T follicular helper cell (primary cell): ENCODE measurements around the gene TMEM100.

Experiments used
- DNase-seq: peaks from one replicate; pipeline ENCODE4 v3.0.0-alpha.2; 2020; ENCODE audit warnings: low read depth

TMEM100 gene

GRCh38 chr17:55717898-55718735 lies 4.5 kb downstream of the TMEM100 start:
- DNase-seq = peak; percentile 9

DNA sequence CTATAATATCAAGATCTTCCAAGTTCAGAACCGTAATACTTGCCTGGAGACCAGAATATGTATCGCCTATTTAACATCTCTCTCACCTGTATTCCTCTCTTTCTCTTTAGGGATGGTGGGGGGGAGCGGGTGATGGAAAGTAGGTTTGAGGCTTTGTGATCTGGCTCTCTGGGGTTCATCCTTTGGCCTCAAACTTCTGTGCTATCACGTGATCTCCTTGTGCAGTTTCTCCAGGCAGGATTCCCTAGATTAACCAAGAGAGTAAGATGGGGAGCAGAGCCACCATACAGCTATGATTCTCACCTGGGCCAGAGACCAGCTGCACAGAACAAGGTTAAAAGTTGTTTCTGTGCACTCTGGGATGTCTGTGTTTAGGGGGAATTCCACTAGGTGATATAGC lies 5.2 kb downstream of the TMEM100 start:
- no peak for DNase-seq

GRCh38 chr17:55710829-55711496 lies 11.7 kb downstream of the TMEM100 start:
- no peak for DNase-seq

- DNase-seq = no peak
Observed at GRCh38 chr17:55710410-55710809, 12.3 kb downstream of the TMEM100 start.

DNA sequence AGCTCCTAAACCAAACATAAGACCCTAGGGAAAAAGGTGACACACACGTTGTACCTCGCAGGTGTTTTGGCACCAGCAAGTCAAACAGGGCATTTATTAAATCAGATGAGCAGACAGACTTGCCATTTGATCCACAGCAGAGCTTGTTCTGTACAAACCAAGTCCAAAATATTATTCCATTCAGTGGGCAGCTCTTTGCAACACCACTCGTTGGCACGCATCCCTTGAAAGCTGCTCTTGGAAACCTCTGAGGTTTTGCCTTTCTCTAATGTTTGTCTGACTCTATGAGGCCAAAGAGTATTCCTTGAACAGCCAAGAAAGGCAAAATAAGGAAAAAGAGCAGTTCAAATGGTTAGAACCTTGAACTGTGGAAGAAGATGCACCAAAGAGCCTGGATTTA lies 12.7 kb downstream of the TMEM100 start:
- no peak for DNase-seq

DNA sequence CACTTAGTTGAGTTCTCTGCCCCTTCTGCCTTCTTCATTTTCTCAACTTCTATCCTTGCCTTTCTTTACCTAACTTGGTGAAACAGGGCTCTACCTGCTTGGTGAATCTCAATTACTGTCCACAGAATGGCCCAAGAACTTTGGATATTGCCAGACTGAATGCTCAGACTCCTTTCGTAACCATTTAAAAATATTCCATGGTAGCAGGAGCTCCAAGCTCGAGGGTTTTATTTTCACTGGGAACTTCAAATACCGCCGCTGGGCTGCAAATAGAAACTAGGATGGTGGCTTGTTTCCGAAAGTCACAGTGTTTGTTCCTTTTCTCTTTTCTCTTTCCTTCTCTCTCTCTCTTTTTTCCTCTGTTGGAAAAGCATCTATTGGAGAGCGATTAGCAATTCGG lies 13.2 kb downstream of the TMEM100 start:
- DNase-seq = no peak

DNA sequence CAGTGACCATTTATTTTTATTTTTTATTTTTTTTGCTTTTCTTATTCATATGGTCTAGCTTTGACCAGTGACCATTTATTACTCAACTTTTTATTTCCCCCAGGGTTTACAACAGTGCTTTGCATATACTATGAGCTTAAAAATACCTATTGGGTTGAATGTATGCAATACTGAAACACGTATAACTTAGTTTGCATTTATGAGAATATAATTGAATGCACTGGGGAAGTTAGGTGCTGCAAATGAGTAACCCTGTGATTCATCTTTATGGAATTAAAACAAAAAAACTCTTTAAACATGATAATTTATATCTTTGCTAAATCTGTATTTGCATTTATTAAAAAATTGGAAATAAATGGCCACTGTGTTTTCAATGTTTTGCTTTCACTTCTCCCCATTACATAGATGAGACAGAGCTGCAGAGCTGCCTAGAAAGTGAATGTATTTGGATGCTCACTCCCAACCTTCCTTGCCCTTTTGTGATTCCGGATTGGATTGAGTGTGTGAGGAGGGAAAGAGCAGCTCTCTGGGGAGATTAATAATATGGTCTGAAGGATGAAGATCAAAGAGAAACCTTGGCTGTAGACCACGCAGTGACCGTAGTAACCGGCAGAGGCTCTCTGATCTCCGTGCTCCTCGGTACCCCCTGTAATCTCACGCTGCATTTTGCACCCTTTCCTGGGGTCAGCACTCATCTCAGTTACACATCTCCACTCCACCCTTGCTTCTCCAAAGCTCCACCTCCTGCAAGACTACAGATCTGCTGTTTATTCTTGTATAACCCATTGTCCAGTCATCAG lies 14.3 kb downstream of the TMEM100 start:
- DNase-seq = no peak

- DNase-seq = no peak
Observed at GRCh38 chr17:55706808-55707773, 15.6 kb downstream of the TMEM100 start.

GRCh38 chr17:55705847-55706246 lies 16.8 kb downstream of the TMEM100 start:
- DNase-seq = no peak

DNA sequence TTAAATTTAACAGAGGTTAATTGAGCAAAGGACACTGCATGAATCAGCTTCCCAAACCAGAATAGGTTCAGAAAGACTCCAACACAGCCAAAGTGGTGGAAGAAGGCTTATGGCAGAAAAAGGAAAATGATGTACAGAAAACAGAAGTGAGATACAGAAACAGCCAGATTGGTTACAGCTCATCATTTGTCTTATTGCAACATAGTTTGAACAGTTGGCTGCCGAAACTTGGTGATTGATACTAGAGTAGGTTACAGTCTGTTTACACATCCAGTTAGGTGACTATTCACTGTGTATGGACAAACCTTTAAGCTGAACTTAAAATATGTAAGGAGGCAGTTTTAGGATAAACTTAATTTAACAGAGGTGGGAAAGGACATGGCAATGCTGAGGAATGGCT lies 18.3 kb downstream of the TMEM100 start:
- no peak for DNase-seq

GRCh38 chr17:55702150-55702549 lies 20.5 kb downstream of the TMEM100 start:
- DNase-seq = no peak

- no peak for DNase-seq
Observed at GRCh38 chr17:55699181-55699860, 23.3 kb downstream of the TMEM100 start.

GRCh38 chr17:55694286-55694910 lies 28.3 kb downstream of the TMEM100 start:
- no peak for DNase-seq

GRCh38 chr17:55693254-55694216 lies 29.1 kb downstream of the TMEM100 start:
- no peak for DNase-seq

- DNase-seq = no peak
Observed at GRCh38 chr17:55692276-55692675, 30.4 kb downstream of the TMEM100 start.

GRCh38 chr17:55691666-55692065 lies 31.0 kb downstream of the TMEM100 start:
- no peak for DNase-seq

- no peak for DNase-seq
Observed at GRCh38 chr17:55690105-55690508, 32.6 kb downstream of the TMEM100 start.

DNA sequence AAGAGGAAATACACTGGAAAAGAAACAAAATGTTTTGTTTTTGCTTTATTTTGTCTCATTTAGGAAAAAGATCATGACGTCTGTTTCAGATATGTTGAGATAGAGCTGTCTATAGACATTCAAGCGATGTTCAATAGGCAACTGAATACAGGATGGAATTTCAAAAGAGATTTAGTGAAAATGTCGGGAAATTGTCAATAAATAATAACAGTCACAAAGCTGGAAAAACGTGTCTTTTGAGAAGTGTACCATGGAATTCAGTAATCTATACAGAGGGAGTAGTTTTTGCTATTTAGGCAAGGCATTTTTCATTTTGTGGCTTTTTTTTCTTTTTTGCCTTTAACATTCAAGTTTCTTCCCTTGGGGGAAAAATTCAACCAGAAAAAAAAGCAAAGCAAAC lies 33.0 kb downstream of the TMEM100 start:
- no peak for DNase-seq

DNA sequence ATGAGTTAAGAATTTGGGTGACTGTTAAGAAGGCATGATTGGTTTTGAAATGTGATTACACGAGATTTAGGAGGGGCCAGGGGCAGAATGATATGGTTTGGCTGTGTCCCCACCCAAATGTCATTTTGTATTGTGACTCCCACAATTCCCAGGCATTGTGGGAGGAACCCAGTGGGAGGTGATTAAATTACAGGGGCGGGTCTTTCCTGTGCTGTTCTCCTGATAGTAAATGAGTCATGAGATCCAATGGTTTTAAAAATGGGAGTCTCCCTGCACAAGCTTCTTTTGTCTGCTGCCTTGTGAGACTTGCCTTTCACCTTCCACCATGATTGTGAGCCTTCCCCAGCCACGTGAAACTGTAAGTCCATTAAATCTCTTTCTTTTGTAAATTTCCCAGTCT lies 34.6 kb downstream of the TMEM100 start:
- no peak for DNase-seq
